ENCODE data around the gene ETS1.

Gene ETS1

GRCh38 chr11:128564642-128565245, 22.6 kb downstream of the ETS1 start:
- H3K9me3 ChIP-seq (ENCODE audit: low read length): no peaks in the 10 kb centered on the region
- no peaks in the 10 kb centered on the region for H3K36me3 ChIP-seq (ENCODE audit: insufficient read depth, low read length)
- H3K27me3 ChIP-seq (ENCODE audit: insufficient read depth, low read length): no peaks in the 10 kb centered on the region
- H3K4me1 ChIP-seq (ENCODE audit: insufficient read depth, low read length): no peaks in the 10 kb centered on the region
- no peak overlapping the region for H2AFZ ChIP-seq (ENCODE audit: low read depth, low read length)
- no peak overlapping the region for H3K4me3 ChIP-seq (ENCODE audit: low read length)

GRCh38 chr11:128563942-128564641, 23.3 kb downstream of the ETS1 start:
- Histone ChIP-seq H3K9me3 (ENCODE audit: low read length) (no peaks in the 10 kb centered on the region), H3K4me3 (ENCODE audit: low read length) (no peak overlapping the region), H2AFZ (ENCODE audit: low read depth, low read length) (no peak overlapping the region), H3K4me1 (ENCODE audit: insufficient read depth, low read length) (no peaks in the 10 kb centered on the region), H3K36me3 (ENCODE audit: insufficient read depth, low read length) (no peaks in the 10 kb centered on the region), H3K27me3 (ENCODE audit: insufficient read depth, low read length) (no peaks in the 10 kb centered on the region)

GRCh38 chr11:128563308-128563707, 24.1 kb downstream of the ETS1 start:
- Histone ChIP-seq H3K4me3 (ENCODE audit: low read length) (no peak overlapping the region), H2AFZ (ENCODE audit: low read depth, low read length) (no peak overlapping the region), H3K4me1 (ENCODE audit: insufficient read depth, low read length) (no peaks in the 10 kb centered on the region), H3K27me3 (ENCODE audit: insufficient read depth, low read length) (no peaks in the 10 kb centered on the region), H3K9me3 (ENCODE audit: low read length) (no peaks in the 10 kb centered on the region), H3K36me3 (ENCODE audit: insufficient read depth, low read length) (no peaks in the 10 kb centered on the region)

- no peak overlapping the region for H2AFZ ChIP-seq (ENCODE audit: low read depth, low read length)
- no peaks in the 10 kb centered on the region for H3K36me3 ChIP-seq (ENCODE audit: insufficient read depth, low read length)
- no peaks in the 10 kb centered on the region for H3K9me3 ChIP-seq (ENCODE audit: low read length)
- H3K27me3 ChIP-seq (ENCODE audit: insufficient read depth, low read length): no peaks in the 10 kb centered on the region
- H3K4me3 ChIP-seq (ENCODE audit: low read length): no peak overlapping the region
- H3K4me1 ChIP-seq (ENCODE audit: insufficient read depth, low read length): no peaks in the 10 kb centered on the region
Measured at GRCh38 chr11:128559496-128560103, 27.8 kb downstream of the ETS1 start.

- no peak overlapping the region for H3K4me3 ChIP-seq (ENCODE audit: low read length)
- no peaks in the 10 kb centered on the region for H3K36me3 ChIP-seq (ENCODE audit: insufficient read depth, low read length)
- no peaks in the 10 kb centered on the region for H3K27me3 ChIP-seq (ENCODE audit: insufficient read depth, low read length)
- H3K4me1 ChIP-seq (ENCODE audit: insufficient read depth, low read length): peaks cover 12% of the 10 kb centered on the region
- H3K9me3 ChIP-seq (ENCODE audit: low read length): no peaks in the 10 kb centered on the region
- no peak overlapping the region for H2AFZ ChIP-seq (ENCODE audit: low read depth, low read length)
Measured at GRCh38 chr11:128555606-128556005, 31.8 kb downstream of the ETS1 start.

GRCh38 chr11:128553662-128554362, 33.5 kb downstream of the ETS1 start:
- Histone ChIP-seq H3K4me3 (ENCODE audit: low read length) (no peak overlapping the region), H3K27me3 (ENCODE audit: insufficient read depth, low read length) (no peaks in the 10 kb centered on the region), H3K9me3 (ENCODE audit: low read length) (no peaks in the 10 kb centered on the region), H3K36me3 (ENCODE audit: insufficient read depth, low read length) (no peaks in the 10 kb centered on the region), H3K4me1 (ENCODE audit: insufficient read depth, low read length) (peaks cover 16% of the 10 kb centered on the region), H2AFZ (ENCODE audit: low read depth, low read length) (no peak overlapping the region)

GRCh38 chr11:128552783-128553661, 34.3 kb downstream of the ETS1 start:
- H3K27me3 ChIP-seq (ENCODE audit: insufficient read depth, low read length): peaks cover 4% of the 10 kb centered on the region

GRCh38 chr11:128551611-128552335, 35.6 kb downstream of the ETS1 start:
- H2AFZ ChIP-seq (ENCODE audit: low read depth, low read length): no peak overlapping the region
- peaks cover 18% of the 10 kb centered on the region for H3K4me1 ChIP-seq (ENCODE audit: insufficient read depth, low read length)
- no peaks in the 10 kb centered on the region for H3K36me3 ChIP-seq (ENCODE audit: insufficient read depth, low read length)
- H3K4me3 ChIP-seq (ENCODE audit: low read length): no peak overlapping the region
- H3K9me3 ChIP-seq (ENCODE audit: low read length): no peaks in the 10 kb centered on the region
- peaks cover 14% of the 10 kb centered on the region for H3K27me3 ChIP-seq (ENCODE audit: insufficient read depth, low read length)

More at GRCh38 chr11:128552783-128553661, 34.3 kb downstream of the ETS1 start:
- Histone ChIP-seq H3K4me3 (ENCODE audit: low read length) (no peak overlapping the region), H3K9me3 (ENCODE audit: low read length) (no peaks in the 10 kb centered on the region), H3K4me1 (ENCODE audit: insufficient read depth, low read length) (peaks cover 18% of the 10 kb centered on the region), H3K36me3 (ENCODE audit: insufficient read depth, low read length) (no peaks in the 10 kb centered on the region), H2AFZ (ENCODE audit: low read depth, low read length) (no peak overlapping the region)

- no peaks in the 10 kb centered on the region for H3K36me3 ChIP-seq (ENCODE audit: insufficient read depth, low read length)
- no peak overlapping the region for H2AFZ ChIP-seq (ENCODE audit: low read depth, low read length)
- H3K9me3 ChIP-seq (ENCODE audit: low read length): no peaks in the 10 kb centered on the region
- no peak overlapping the region for H3K4me3 ChIP-seq (ENCODE audit: low read length)
- H3K4me1 ChIP-seq (ENCODE audit: insufficient read depth, low read length): peaks cover 18% of the 10 kb centered on the region
- H3K27me3 ChIP-seq (ENCODE audit: insufficient read depth, low read length): peaks cover 19% of the 10 kb centered on the region
Measured at GRCh38 chr11:128551058-128551457, 36.3 kb downstream of the ETS1 start.

- Histone ChIP-seq H3K36me3 (ENCODE audit: insufficient read depth, low read length) (no peaks in the 10 kb centered on the region), H3K4me3 (ENCODE audit: low read length) (no peak overlapping the region), H2AFZ (ENCODE audit: low read depth, low read length) (no peak overlapping the region), H3K9me3 (ENCODE audit: low read length) (no peaks in the 10 kb centered on the region), H3K27me3 (ENCODE audit: insufficient read depth, low read length) (peaks cover 21% of the 10 kb centered on the region), H3K4me1 (ENCODE audit: insufficient read depth, low read length) (peaks cover 18% of the 10 kb centered on the region)
Measured at GRCh38 chr11:128550261-128550821, 37.0 kb downstream of the ETS1 start.

- Histone ChIP-seq H3K4me3 (ENCODE audit: low read length) (no peak overlapping the region), H3K27me3 (ENCODE audit: insufficient read depth, low read length) (peaks cover 21% of the 10 kb centered on the region), H2AFZ (ENCODE audit: low read depth, low read length) (no peak overlapping the region), H3K4me1 (ENCODE audit: insufficient read depth, low read length) (peaks cover 27% of the 10 kb centered on the region), H3K36me3 (ENCODE audit: insufficient read depth, low read length) (no peaks in the 10 kb centered on the region), H3K9me3 (ENCODE audit: low read length) (no peaks in the 10 kb centered on the region)
Measured at GRCh38 chr11:128549256-128549944, 38.0 kb downstream of the ETS1 start.
